Measurements from ENCODE around the gene PAPOLA.
"Not testable (repeated sequence)": the region's sequence is repeated elsewhere in the genome, so short reads cannot be mapped to it uniquely, and the experiment has no call there.

PAPOLA gene
- total RNA-seq, result 142 to 208 (median 176) reads per million in 4 donors

DNA sequence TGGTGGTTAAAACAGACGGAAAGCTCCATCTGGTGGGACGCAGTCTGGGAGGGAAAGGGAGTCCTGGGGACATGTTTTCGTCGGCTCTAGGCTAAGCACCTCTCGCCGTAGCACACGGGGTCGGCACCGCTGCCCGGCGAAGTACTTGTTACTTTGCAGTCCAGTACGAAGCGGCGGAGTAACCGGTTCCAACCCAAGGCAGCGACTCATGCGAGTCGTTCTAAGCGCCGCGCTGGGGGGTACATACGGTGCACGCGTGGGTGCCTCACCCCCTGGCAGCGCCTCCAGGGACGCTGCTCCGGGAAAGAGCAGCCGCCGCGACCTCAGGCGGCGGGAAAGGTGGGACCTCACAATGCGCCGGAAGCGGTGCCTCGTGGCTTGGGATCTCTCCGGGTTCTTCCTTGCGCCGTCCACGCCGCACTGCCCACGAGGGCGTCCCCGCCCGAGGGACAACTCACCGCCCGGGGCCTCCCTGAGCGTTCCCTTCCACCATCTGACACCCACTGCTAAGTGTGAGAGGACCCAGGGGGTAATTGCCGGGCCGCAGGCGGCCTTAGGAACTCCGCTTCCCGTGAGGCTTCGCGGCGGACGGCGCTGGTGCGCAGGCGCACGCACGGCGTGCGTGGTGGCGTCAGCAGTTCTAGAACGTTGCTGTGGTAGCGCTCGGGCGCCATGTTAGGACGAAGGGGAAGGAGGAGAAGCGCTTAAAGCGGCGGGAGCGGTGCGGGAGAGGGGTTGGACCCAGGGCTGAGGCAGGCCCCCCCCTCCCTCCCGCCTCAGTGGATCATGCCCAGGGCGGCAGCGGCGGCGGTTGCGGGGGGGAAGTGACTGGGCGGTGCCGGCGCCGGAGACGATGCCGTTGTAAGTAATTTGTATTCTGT lies at the start of gene PAPOLA:
Gene PAPOLA, plus strand, starts transcription at position 643 of the 881 bp plus-strand sequence. Its CDS starts 211 bp downstream, at position 854.
- peak; percentile 90 to 97 (median 92) for DNase-seq

DNA sequence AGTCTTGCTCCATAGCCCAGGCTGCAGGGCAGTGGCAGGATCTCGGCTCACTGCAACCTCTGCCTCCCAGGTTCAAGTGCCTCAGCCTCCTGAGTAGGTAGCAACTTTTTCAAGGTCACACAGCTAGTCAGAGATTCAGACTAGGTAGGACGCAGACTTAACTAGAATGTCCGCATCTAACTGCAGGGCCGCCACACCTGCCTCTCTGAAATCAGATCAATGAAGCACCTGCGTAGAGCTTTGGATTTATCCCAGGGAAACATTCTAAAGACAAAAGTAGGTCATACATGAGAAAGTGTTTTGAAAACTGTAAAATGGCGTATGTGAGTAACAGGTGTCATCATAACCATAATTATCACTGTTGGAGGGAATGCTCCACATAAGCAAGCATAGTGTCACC lies 49.5 kb upstream of the PAPOLA start:
- no peak for DNase-seq

DNA sequence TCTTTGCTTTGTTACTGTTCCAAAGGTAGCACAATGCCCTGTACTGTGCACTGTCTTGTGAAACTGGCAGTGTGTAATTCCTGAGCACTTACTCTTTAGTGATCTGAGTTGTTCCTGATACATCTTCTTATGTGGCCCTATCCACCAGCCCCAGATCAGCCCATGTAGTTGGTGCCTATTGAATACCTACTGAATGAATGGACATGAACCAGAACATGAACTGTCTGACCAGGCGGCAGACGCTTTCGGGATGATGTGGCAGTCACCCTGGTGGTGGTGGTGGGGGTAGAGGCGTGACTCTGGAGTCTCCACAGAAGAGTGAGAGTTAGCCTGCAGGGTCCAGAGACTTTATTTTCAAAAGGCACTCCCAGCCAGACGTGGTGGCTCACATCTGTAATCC lies 46.6 kb upstream of the PAPOLA start:
- no peak for DNase-seq

DNA sequence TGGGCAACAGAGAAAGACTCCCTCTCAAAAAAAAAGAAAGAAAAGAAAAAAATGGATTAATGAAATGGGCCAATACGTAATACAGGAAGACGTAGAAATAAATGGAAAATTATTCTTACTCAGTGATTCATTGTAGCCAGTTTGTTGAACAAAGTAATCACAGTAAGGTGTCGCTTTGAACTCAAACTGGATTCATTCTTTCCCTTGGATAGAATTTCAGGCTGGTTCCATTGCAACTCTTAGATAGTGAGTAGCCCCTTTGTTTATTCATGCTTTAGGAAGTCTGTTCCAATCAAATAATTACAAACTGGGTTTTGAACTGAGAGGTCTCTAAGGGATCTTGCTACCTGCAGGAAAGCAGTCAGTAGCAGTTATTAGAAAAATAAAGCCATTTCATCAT lies 42.3 kb upstream of the PAPOLA start:
- DNase-seq, result no peak

GRCh38 chr14:96461950-96462798 lies 40.0 kb upstream of the PAPOLA start:
- no peak for DNase-seq

GRCh38 chr14:96464136-96464535 lies 38.0 kb upstream of the PAPOLA start:
- no peak for DNase-seq

DNA sequence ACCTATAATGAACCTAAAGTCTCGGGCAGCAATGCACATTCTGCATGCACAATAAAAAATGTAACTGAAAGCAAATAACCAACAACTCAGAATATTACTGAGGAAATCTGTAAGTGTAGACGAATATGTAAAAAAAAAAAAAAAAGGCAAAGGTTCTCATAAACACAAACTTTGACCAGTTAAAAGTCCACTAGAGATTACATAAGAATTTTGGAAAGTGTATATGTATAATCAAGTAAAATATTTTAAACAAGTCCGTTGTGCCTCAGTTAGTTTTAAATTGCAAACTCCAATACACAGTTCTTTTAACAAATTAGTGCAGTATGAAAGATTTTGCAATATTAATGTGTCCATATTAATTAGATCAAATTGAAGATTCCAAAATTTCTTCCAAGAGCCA lies 35.3 kb upstream of the PAPOLA start:
- DNase-seq, result no peak

- no peak for DNase-seq
Measured at GRCh38 chr14:96470331-96470730, 31.9 kb upstream of the PAPOLA start.

DNA sequence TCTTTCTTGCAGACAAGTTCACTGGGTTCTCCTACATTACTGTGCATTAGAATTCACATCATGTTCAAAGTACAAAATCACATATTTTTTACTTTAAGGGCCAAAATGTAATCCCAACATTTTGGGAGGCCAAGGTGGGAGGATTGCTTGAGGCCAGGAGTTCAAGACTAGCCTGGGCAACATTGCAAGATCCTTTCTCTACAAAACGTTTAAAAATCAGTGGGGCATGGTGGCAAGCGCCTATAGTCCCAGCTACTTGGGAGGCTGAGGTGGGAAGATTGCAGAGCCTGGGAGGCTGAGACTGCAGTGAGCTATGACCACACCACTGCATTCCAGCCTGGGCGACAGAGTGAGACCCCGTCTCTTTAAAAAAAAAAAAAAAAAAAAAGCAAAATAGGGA lies 31.2 kb upstream of the PAPOLA start:
- DNase-seq, result not testable (repeated sequence)

DNA sequence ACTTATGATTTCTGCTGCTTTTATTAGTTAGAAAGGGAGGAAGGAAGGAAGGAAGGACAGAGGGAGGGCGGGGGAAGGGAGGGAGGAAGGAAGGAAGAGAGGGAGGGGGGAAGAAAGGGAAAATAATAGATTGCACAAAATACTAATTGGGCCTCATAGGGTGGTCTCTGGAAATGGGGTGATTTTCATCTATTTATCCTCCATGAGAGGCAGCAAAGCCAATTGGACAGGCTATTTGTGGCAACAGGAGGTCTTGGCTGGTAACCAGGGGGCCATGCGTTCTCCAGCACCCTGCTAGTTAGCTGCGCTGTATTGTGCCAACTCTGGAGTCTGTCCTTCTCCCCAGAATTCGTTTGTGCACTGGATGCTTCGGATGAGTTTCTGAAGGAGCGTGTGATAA lies 24.1 kb upstream of the PAPOLA start:
- DNase-seq, result no peak

DNA sequence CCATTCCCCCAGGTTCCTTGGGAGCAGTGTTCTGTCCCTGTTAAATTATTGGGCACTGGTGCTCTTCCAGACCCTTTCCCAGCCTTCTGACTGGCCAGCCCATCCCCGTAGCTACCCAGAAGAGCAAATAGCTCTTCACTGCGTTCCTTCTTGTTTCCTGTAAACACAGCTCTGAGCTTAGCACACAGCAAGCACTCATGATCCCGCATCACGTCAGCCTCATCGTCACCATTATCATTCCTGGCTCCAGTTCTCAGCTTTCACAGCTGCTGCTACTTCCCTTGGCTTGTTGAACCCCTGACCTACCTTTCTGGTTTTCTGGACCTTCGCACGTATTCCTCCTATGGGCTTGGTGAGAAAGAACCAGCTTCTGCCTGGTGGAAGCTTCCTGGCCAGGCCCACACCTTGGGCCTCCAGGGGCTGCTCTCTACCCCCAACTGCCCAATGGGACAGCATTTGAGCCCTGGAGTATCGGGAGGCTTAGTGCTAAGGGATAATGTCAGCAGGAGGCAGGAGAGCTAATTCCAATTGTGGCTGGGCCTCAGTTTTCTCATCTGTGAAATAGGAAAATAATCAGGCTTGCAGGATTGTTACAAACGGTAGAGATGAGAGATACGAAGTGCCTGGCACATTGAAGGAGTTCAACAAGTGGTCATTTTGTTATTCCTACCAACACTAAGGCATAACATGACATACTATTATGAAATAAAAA lies 22.6 kb upstream of the PAPOLA start:
- DNase-seq, result no peak

GRCh38 chr14:96481731-96482314 lies 20.4 kb upstream of the PAPOLA start:
- DNase-seq, result no peak

DNA sequence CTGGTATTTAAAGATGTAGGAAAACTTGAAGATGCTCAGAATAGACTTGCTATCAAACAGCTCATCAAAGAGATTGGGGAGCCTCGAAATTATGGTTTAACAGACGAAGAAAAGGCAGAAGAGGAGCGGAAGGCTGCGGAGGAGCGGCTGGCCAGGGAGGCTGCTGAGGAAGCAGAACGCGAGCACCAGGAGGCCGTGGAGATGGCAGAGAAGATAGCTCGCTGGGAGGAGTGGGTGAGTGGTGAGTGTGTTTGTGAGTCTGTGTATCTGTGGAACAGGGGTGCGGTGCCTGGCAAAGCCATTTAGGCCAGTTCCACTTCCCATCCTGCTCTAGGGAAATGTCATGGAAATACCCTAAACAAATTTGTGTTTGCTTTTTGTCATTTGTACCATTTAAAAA lies 19.2 kb upstream of the PAPOLA start:
- no peak for DNase-seq

DNA sequence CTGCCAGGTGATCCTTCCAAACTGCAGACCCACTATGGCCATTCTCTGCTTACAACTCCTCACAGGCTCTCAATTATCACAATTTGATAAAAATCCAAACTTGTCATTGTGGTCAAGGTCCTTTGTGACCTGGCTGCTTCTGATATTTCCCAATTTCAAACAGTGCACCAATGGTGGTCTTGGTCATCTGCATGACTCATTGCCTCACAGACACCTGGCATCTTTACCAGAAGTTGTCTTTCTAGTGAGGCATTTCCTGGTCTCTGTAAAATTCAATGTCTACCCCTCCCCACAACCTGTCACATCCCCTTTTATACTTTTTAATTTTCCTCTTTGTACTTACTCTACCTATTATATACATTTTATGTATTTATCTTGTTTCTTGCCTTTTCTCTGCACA lies 17.8 kb upstream of the PAPOLA start:
- DNase-seq, result no peak

- no peak for DNase-seq
Measured at GRCh38 chr14:96486705-96487104, 15.5 kb upstream of the PAPOLA start.

- DNase-seq, result no peak
Measured at GRCh38 chr14:96489327-96489726, 12.9 kb upstream of the PAPOLA start.

DNA sequence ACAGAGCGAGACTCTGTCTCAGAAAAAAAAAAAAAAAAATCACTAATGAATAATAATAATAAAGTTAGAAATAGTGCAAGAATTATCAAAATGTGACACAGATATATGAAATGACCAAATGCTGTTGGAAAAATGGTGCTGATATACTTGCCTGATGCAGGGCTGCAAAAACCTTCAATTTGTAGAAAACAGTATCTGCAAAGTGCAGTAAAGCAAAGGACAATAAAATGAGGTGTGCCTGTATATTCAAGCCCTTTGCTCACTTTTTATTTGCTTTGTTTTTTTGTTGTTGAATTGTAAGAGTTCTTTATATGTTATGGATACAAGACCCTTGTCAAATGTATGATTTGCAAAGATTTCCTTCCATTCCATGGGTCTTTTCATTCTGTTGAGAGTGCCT lies 9.0 kb upstream of the PAPOLA start:
- no peak for DNase-seq

DNA sequence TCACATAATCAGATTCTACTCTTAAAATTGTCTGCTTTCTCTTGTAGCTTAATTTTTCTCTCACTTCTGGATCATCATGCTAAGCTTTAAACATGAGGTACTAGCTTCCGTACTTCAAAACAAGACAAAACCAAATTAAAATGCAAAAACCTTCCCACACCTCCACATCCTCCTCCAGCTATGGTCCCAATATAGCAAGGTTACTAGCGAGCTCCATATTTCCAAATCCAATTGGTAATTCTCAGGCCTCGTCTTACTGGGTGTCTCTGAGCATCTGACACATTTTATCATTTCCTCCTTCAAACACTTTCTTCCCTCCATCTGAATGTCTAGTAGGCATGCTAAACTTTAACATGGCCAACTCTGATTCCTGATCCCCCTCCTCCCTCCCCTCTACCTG lies 7.9 kb upstream of the PAPOLA start:
- no peak for DNase-seq

GRCh38 chr14:96497087-96497486 lies 5.1 kb upstream of the PAPOLA start:
- DNase-seq, result no peak

- no peak for DNase-seq
Measured at GRCh38 chr14:96497586-96497985, 4.6 kb upstream of the PAPOLA start.

DNA sequence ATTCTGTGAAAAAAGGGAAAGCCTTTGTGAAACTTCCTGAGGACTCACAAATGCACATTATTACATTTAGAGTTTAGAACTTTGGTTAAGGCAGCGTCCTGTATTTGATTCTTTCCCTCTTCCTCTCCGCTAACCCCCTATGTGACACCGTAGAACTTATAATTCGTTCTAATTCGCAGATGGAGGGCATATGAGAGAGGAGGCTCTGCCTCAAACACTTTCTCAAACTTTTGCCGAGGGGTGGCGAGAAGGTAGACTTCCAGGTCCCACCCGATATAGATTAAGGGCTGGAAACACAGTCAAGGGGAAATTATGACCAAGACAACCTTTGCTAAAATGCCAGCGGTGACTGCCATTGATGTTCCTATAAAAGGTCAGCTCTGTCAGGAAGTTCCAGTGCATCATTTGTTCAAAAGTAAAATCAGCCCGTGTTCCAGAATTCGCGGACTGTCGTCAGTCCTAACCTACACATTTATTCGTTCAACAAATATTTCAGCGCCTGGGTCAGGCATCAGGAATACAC lies 904 bp upstream of the PAPOLA start:
- no peak for DNase-seq

GRCh38 chr14:96502621-96503305 lies 581 bp downstream of the PAPOLA start:
- DNase-seq, result peak in 1 of 5 donors; percentile 13

Data from T-helper 1 cell (primary cell).